ENCODE measurements around the gene FLACC1.

DNA sequence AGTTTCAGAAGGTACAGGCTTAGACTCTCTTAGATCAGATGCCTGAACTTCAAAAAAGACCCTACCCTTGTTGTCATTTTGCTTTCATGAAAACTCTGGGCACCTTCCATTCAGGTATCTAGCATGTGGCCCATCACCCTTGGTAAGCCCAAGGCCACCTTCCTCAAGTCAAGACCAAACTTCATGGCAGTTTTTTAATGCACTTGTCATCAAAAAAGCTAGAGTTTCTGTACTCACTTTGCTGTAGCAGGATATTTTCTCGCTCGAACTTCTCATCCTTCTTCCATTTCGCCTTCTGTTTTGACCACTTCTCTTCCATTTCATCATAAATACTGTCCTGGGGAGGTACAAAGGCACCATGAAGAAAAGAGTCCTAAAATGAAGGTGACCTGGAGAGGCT lies 48.2 kb downstream of the FLACC1 start:
- TF ChIP-seq, protein P1, sequence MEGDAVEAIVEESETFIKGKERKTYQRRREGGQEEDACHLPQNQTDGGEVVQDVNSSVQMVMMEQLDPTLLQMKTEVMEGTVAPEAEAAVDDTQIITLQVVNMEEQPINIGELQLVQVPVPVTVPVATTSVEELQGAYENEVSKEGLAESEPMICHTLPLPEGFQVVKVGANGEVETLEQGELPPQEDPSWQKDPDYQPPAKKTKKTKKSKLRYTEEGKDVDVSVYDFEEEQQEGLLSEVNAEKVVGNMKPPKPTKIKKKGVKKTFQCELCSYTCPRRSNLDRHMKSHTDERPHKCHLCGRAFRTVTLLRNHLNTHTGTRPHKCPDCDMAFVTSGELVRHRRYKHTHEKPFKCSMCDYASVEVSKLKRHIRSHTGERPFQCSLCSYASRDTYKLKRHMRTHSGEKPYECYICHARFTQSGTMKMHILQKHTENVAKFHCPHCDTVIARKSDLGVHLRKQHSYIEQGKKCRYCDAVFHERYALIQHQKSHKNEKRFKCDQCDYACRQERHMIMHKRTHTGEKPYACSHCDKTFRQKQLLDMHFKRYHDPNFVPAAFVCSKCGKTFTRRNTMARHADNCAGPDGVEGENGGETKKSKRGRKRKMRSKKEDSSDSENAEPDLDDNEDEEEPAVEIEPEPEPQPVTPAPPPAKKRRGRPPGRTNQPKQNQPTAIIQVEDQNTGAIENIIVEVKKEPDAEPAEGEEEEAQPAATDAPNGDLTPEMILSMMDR (IDR thresholded peaks at IDR 0.05), result no peak
- TF ChIP-seq POLR2A (IDR thresholded peaks at IDR 0.05), result no peak
